ENCODE data around the gene UBE2H. TPM values are rescaled to one million over a fixed set of nuclear protein-coding genes. Genes with fewer than 3 reads are reported as not detected.

UBE2H gene
- total and polyA plus RNA-seq, 10 of the 15 experiments (the other 5 are each of a cell fraction or from before 2014, with no cell fraction given), result 15.6 to 75.5 (median 32.8) TPM

DNA sequence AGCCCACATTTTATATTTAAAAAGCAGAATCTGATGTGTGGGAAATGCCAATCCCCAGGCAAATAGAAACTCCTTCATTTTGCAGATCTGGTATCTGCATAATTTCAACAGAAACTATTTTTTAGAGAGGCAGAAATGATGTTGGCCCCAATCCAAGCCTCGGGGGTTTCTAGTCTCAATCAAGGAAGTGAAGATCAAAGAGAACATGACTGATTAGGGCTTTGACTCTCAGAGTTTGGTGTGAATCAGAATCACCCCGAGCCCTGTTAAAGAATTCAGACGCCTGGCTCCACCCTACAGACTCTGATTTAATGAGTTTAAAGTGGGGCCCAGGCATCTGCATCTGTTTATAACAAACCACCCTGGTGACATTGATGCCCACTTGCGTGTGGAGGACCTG is 36.7 kb upstream of the UBE2H start:
- DNase-seq (ENCODE audit: low read depth, low spot score), result peak; percentile 53
- peak; percentile 94 for ATAC-seq
- intact Hi-C loops (cut with micrococcal nuclease; ENCODE audit: unreplicated experiment), result no loop called here
- no peak for TF ChIP-seq PAX5 (IDR thresholded peaks at IDR 0.05; ENCODE audit: borderline replicate concordance, low read depth, low read length)
- TF ChIP-seq TBL1XR1 (IDR thresholded peaks at IDR 0.05; ENCODE audit: low read depth, low read length), result no peak
- peak; percentile 27; the same call in 1 of the 2 replicates for TF ChIP-seq IKZF1 (conservative IDR thresholded peaks at IDR 0.05)
- TF ChIP-seq TCF12 (IDR thresholded peaks at IDR 0.05; ENCODE audit: low read depth, low read length), result no peak
- TF ChIP-seq, protein P1, sequence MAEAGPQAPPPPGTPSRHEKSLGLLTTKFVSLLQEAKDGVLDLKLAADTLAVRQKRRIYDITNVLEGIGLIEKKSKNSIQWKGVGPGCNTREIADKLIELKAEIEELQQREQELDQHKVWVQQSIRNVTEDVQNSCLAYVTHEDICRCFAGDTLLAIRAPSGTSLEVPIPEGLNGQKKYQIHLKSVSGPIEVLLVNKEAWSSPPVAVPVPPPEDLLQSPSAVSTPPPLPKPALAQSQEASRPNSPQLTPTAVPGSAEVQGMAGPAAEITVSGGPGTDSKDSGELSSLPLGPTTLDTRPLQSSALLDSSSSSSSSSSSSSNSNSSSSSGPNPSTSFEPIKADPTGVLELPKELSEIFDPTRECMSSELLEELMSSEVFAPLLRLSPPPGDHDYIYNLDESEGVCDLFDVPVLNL (IDR thresholded peaks at IDR 0.05; ENCODE audit: low read depth, low read length), result no peak
- TF ChIP-seq, protein P2, sequence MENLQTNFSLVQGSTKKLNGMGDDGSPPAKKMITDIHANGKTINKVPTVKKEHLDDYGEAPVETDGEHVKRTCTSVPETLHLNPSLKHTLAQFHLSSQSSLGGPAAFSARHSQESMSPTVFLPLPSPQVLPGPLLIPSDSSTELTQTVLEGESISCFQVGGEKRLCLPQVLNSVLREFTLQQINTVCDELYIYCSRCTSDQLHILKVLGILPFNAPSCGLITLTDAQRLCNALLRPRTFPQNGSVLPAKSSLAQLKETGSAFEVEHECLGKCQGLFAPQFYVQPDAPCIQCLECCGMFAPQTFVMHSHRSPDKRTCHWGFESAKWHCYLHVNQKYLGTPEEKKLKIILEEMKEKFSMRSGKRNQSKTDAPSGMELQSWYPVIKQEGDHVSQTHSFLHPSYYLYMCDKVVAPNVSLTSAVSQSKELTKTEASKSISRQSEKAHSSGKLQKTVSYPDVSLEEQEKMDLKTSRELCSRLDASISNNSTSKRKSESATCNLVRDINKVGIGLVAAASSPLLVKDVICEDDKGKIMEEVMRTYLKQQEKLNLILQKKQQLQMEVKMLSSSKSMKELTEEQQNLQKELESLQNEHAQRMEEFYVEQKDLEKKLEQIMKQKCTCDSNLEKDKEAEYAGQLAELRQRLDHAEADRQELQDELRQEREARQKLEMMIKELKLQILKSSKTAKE (IDR thresholded peaks at IDR 0.05; ENCODE audit: low read depth, poor library complexity, severe bottlenecking), result peak; percentile 55
- TF ChIP-seq, protein P3, sequence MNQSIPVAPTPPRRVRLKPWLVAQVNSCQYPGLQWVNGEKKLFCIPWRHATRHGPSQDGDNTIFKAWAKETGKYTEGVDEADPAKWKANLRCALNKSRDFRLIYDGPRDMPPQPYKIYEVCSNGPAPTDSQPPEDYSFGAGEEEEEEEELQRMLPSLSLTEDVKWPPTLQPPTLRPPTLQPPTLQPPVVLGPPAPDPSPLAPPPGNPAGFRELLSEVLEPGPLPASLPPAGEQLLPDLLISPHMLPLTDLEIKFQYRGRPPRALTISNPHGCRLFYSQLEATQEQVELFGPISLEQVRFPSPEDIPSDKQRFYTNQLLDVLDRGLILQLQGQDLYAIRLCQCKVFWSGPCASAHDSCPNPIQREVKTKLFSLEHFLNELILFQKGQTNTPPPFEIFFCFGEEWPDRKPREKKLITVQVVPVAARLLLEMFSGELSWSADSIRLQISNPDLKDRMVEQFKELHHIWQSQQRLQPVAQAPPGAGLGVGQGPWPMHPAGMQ (IDR thresholded peaks at IDR 0.05; ENCODE audit: borderline replicate concordance), result no peak
- peak; percentile 56; the same call in 1 of the 2 replicates for TF ChIP-seq RUNX3 (IDR thresholded peaks at IDR 0.05; ENCODE audit: low read length)
- no peak for TF ChIP-seq RB1 (IDR thresholded peaks at IDR 0.05; ENCODE audit: borderline replicate concordance)
- peak; percentile 42; the same call in 1 of the 2 replicates for TF ChIP-seq SPI1 (IDR thresholded peaks at IDR 0.05; ENCODE audit: borderline replicate concordance, insufficient read depth, low read depth, low read length)
- peak; percentile 81 for TF ChIP-seq MTA2 (IDR thresholded peaks at IDR 0.05; ENCODE audit: low read depth)
- TF ChIP-seq BCL11A (IDR thresholded peaks at IDR 0.05; ENCODE audit: low read depth, low read length), result 0 out of 2 replicates have a peak, but pooled peaks have one; percentile 59
- no peak for TF ChIP-seq EZH2 (IDR thresholded peaks at IDR 0.05; ENCODE audit: borderline replicate concordance, control insufficient read depth, low read depth, low read length)
- TF ChIP-seq IKZF2 (IDR thresholded peaks at IDR 0.05), result peak in 1 of 2 experiments; percentile 34; a peak in 1 of 4 replicates
- TF ChIP-seq POU2F2 (IDR thresholded peaks at IDR 0.05; ENCODE audit: borderline replicate concordance, low read depth, low read length), result peak; percentile 24; the same call in 1 of the 3 replicates
- no peak for TF ChIP-seq STAT3 (IDR thresholded peaks at IDR 0.05; ENCODE audit: low read depth, low read length)
- TF ChIP-seq, protein P4, sequence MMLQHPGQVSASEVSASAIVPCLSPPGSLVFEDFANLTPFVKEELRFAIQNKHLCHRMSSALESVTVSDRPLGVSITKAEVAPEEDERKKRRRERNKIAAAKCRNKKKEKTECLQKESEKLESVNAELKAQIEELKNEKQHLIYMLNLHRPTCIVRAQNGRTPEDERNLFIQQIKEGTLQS (IDR thresholded peaks at IDR 0.05; ENCODE audit: borderline replicate concordance, extremely low read depth, low read depth, low read length), result peak; percentile 17; the same call in 1 of the 2 replicates
- peak; percentile 83 for TF ChIP-seq ZNF24 (IDR thresholded peaks at IDR 0.05)
- TF ChIP-seq, protein P5, sequence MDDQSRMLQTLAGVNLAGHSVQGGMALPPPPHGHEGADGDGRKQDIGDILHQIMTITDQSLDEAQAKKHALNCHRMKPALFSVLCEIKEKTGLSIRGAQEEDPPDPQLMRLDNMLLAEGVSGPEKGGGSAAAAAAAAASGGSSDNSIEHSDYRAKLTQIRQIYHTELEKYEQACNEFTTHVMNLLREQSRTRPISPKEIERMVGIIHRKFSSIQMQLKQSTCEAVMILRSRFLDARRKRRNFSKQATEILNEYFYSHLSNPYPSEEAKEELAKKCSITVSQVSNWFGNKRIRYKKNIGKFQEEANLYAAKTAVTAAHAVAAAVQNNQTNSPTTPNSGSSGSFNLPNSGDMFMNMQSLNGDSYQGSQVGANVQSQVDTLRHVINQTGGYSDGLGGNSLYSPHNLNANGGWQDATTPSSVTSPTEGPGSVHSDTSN (IDR thresholded peaks at IDR 0.05; ENCODE audit: insufficient replicate concordance, low read depth, low read length), result peak; percentile 51

More for the DNA sequence above, 36.7 kb upstream of the UBE2H start:
- ChIA-PET CTCF (no interaction called here), RAD21 (ENCODE audit: unreplicated experiment) (interaction anchor here (1.8 kb wide), 1 partner anchor 20 kb away, joined by 8 read pairs; no protein-coding TSS in a partner anchor), POLR2A (no interaction called here), SMC1A (ENCODE audit: uncharacterized antibody, unreplicated experiment) (no interaction called here)
- in situ Hi-C loops (cut with MboI), result no loop called here
- no peaks in the 10 kb centered on the region for H3K36me3 ChIP-seq (ENCODE audit: control insufficient read depth in 2 of 2, insufficient read depth in 2 of 2, low read length in 1 of 2)
- no peaks in the 10 kb centered on the region for H3K27me3 ChIP-seq (replicated peaks in 1 of 2; ENCODE audit: control insufficient read depth in 2 of 2, insufficient read depth in 2 of 2, low read length in 1 of 2)
- BruUV-seq (replicated peaks), result no TSS peak
- no peak overlapping the region for H3K27ac ChIP-seq (ENCODE audit: control insufficient read depth, insufficient read depth)
- 2% methylated on average over 4 of the region's 4 CpGs for WGBS (ENCODE audit: insufficient coverage, insufficient replicate concordance, low lambda C conversion rate, missing lambda C conversion rate)
- H3K79me2 ChIP-seq (ENCODE audit: control insufficient read depth, insufficient read depth, low read length), result no peaks in the 10 kb centered on the region
- H4K20me1 ChIP-seq (ENCODE audit: control insufficient read depth, insufficient read depth), result no peaks in the 10 kb centered on the region
- H3K4me3 ChIP-seq, result no peak overlapping the region
- H3K9ac ChIP-seq (ENCODE audit: control insufficient read depth, insufficient read depth, low read length), result no peak overlapping the region
- peak overlapping the region; percentile 42; the same call in 1 of the 2 replicates for H3K4me2 ChIP-seq (ENCODE audit: control insufficient read depth, insufficient read depth)
- H2AFZ ChIP-seq (ENCODE audit: control insufficient read depth, low read depth, low read length), result peak overlapping the region; percentile 23
- no peak for FAIRE-seq
- H3K9me3 ChIP-seq (replicated peaks; ENCODE audit: control insufficient read depth, insufficient read depth, low read length), result no peaks in the 10 kb centered on the region
- H3K4me1 ChIP-seq (ENCODE audit: control insufficient read depth, insufficient read depth, low read length), result peaks cover 14% of the 10 kb centered on the region

Measured in GM12878 (cell line).